Measurements from ENCODE around the gene SPATS2L.

DNA sequence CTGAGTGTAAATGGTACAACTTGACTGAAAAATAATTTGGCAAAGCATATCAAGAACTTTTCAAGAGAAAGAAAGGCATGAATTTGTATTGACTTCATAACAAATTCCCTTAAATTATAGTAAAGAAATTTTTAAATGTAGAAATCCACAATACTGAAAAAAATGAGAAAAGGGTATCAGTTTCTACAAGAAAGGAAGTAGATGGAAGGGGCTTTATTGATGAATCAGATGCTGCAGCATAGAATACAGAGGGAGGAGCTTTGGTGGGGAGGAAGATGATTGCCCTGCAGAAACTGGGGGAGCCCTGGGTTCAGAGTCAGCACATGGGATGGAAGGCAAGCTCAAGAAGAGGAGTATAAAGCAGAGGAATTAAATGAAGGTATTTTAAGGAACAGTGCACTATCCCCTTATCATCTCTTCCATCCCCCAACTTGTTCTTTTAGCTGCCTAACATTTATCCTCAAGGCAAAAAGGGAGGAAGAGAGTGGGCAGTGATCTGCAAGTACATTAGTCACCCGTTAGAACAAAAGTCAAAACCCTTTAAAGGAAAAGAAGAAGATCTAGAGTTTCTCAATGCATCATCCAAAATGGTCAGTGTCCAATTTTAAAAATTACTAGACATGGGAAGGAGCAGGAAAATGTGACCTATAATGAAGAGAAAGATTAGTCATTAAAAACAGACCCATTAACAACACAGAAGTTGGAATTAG, 125.7 kb downstream of the SPATS2L start:
- TF ChIP-seq POLR2AphosphoS5 (IDR thresholded peaks at IDR 0.05; ENCODE audit: low read depth, low read length) (no peak), POLR2A (IDR thresholded peaks at IDR 0.05; ENCODE audit: low read depth, low read length) (no peak)

Data from GM12892 (cell line).